Measurements from ENCODE around the gene HAUS3. TPM values are rescaled to one million over a fixed set of nuclear protein-coding genes. Genes with fewer than 3 reads are reported as not detected.

HAUS3 gene
- total RNA-seq, 1 donor from 2014 or later, result 10.7 TPM

GRCh38 chr4:2288051-2288541 is 46.2 kb upstream of the HAUS3 start:
- no peak overlapping the region for H3K4me3 ChIP-seq (ENCODE audit: low read depth, low read length)
- DNase-seq (ENCODE audit: low read depth), result no peak
- no peak for TF ChIP-seq CTCF (conservative IDR thresholded peaks at IDR 0.05; ENCODE audit: low read depth, low read length)

- H3K4me3 ChIP-seq (ENCODE audit: low read depth, low read length), result no peak overlapping the region
- TF ChIP-seq CTCF (conservative IDR thresholded peaks at IDR 0.05; ENCODE audit: low read depth, low read length), result no peak
- DNase-seq (ENCODE audit: low read depth), result no peak
These were observed 45.6 kb upstream of the HAUS3 start for GRCh38 chr4:2287594-2287915.

GRCh38 chr4:2286904-2287593 is 45.1 kb upstream of the HAUS3 start:
- H3K4me3 ChIP-seq (ENCODE audit: low read depth, low read length), result no peak overlapping the region
- DNase-seq (ENCODE audit: low read depth), result no peak
- TF ChIP-seq CTCF (conservative IDR thresholded peaks at IDR 0.05; ENCODE audit: low read depth, low read length), result no peak

- no peak overlapping the region for H3K4me3 ChIP-seq (ENCODE audit: low read depth, low read length)
- no peak for TF ChIP-seq CTCF (conservative IDR thresholded peaks at IDR 0.05; ENCODE audit: low read depth, low read length)
- no peak for DNase-seq (ENCODE audit: low read depth)
These were observed 43.9 kb upstream of the HAUS3 start for GRCh38 chr4:2285613-2286381.

- no peak for TF ChIP-seq CTCF (conservative IDR thresholded peaks at IDR 0.05; ENCODE audit: low read depth, low read length)
These were observed 43.2 kb upstream of the HAUS3 start for GRCh38 chr4:2284934-2285612.

GRCh38 chr4:2284161-2284933 is 42.4 kb upstream of the HAUS3 start:
- H3K4me3 ChIP-seq (ENCODE audit: low read depth, low read length), result no peak overlapping the region
- TF ChIP-seq CTCF (conservative IDR thresholded peaks at IDR 0.05; ENCODE audit: low read depth, low read length), result no peak
- no peak for DNase-seq (ENCODE audit: low read depth)

More at GRCh38 chr4:2284934-2285612, 43.2 kb upstream of the HAUS3 start:
- DNase-seq (ENCODE audit: low read depth), result no peak
- no peak overlapping the region for H3K4me3 ChIP-seq (ENCODE audit: low read depth, low read length)
